Measurements from ENCODE around the gene JKAMP.

The JKAMP gene

DNA sequence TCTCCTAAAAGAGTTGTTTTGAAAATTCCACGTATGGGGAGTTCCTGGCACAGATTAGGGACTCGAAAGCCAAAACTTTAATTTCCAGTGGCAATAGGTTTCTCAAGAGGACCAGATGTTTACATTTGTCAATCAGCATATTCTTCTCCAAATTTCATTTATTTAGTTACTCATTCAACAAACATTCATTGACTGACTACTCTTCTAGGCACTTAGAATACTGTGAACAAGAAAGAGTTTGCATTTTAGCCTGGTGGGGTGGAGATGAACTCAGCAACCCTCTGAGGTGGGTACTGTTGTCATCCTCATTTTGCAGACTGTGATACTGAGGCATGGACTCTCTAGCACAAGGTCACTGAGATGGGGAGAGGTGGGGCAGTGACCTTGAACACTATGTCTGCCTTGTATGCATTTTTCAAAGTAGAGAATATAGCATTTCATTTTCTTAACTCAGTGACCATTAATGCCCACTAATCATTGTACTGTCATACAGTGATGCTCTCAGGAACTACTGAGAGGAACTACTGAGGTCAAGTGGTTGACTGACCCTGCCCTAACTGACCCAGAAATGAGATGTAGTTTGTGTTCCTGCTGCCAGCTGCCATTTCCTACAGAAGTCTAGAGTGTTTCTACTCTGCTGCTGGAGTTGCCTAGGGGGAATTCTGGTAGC is 2.3 kb upstream of the JKAMP start:
- FAIRE-seq = no peak

DNA sequence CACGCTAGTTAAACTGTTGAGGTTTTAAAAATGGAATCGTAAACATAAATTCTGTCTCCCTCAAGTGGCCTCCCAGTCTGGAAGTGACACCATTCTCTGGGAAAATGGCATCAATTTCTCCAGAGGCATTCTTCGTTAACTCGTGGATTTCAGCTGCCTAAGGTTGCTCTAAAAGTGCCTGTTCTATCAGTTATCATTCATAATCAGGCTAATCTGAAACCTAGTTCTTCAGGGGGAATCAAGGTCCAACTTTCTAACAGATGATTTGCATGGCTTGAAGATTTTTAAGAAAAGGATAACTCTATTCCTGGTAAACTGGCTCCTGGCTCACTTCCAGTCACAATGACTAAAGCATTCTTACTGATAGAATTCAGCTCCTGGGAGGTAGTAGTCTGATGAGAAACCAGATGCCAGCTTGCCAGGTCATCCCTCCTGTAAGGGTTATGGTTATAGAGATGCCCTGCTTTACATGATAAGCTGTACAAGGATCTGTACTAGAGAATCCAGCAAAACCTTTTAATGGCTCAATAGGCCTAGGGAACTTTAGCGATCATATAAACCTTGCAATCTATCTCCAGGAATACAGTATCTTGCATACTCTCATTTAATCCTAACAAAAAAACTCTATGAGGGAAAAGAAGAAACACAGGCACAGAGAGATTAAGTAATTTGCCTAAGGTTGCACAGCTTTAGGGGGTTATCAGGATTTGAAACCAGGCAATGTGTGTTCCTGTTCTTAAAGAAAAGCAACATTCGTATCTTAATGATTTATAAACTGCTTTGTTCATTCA is 1.6 kb upstream of the JKAMP start:
- FAIRE-seq = no peak

GRCh38 chr14:59483363-59483762 is 954 bp upstream of the JKAMP start:
- no peak for FAIRE-seq

DNA sequence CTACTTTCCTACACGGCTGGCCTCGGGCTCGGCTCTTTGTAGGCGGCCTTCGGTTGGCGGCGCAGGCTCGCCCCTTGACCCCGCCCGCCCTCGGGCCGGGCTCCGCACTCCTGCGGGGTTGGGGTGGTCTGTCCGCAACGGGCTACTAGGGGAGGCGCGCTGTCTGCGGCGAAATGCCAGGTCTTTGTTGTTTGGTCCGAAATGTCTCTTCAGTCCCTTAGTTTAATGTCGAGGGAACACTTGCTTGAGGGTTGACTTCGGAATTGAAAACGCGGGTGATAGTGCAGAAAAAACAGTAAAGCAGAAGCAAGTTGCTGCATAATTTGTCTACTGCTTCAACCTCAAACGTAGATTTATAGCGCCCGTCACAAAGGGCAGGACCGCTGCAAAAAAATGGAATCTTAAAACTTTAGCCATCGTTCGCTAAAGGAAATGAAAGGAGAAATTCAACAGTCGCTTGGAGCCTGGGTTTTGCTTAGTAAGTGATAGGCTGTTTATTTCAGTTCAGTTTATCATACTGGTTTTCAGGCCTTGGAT is 390 bp downstream of the JKAMP start:
- no peak for FAIRE-seq

DNA sequence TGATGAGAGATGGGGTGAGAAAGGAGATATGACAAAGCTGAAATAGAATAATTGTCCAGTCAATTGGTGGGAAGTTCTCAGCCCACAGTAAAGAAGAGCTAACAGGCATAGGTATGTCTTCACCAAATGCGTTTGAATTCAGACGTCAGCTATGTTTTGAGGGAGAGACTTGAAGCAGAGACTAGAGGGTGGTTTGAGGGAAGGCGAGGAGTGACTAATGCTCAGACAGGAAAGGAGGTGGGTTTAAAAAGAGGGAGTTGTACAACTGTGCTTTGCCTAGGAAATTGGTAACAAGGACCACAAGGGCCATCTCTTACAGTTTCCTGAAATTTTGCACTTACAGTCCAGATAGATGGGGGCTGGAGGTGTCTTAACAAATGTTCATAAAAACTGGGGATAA is 6.4 kb downstream of the JKAMP start:
- FAIRE-seq = no peak

DNA sequence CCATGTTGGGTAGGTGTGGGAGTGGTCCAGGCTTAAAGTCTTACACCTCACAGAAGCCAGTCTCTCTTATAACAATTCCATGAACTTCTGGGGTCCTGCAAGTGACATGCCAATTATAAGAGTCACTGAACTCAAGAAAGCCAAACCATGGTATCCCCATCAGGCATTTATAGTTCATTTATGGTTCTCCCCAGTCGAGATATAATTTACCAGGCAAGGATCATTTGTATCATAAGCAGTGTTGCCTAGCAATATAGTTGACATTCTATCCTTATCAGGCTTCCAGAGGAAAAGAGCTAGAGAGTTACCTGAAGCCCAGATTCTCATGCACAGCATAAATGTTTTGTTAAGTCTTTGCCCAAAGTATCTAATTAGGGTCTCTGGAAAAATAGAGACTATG is 8.1 kb downstream of the JKAMP start:
- no peak for FAIRE-seq

GRCh38 chr14:59500732-59501131 is 16.4 kb downstream of the JKAMP start:
- no peak for FAIRE-seq

DNA sequence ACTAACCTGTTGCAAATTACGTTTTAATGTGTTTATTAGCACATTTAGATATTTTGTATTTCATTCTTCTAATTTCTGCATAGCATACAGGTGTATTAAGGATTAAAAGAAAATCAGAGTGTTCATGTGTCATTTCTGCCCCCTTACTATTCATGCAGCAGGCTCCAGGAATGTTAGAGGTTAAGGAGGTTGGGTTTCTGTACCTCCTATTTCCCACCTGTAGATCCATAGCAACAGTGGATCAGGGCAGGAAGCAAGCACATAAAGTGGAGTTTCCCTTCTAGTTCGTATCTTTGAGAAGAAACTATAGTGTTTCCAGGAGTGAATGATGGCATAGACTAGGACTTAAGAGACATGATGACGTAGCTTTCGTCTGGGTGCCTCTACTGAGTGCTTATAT is 18.9 kb downstream of the JKAMP start:
- no peak for FAIRE-seq

DNA sequence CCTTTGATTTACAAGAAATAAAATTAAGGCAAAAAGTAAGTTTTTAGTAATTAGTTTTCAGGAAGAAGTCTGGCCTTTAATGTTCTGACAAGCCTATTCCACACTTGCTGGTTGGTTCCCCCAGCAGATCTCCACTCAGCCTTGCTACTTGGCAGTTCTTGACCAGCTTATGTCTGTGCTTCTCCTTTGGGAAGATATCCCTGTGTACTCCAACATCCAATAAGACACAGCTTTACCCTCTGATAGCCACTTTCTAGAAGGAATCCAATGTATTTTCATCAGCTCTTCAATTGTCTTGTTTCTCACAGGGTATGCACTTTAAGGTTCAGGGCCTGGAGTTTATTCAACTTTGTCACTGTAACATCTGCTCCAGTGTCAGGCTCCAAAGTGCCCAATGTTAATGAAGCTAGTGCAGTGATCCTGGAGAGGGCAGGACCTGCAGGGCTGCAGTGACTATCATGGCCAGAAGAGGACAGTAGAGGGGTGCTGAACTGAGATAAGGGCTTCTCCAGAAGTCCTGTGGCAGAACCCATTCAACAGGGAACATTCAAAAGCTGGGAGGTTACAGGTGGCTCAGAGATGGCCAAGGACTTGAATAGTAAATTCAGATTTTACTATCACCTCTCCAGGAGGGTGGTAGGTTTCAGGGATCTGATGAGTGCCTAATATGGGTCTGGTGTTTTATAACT is 22.9 kb downstream of the JKAMP start:
- no peak for FAIRE-seq

- FAIRE-seq = no peak
Measured at GRCh38 chr14:59507752-59508103, 23.4 kb downstream of the JKAMP start.

- FAIRE-seq = no peak
Measured at GRCh38 chr14:59509101-59509500, 24.8 kb downstream of the JKAMP start.

- no peak for FAIRE-seq
Measured at GRCh38 chr14:59510001-59510400, 25.7 kb downstream of the JKAMP start.

- no peak for FAIRE-seq
Measured at GRCh38 chr14:59510966-59511365, 26.6 kb downstream of the JKAMP start.

- no peak for FAIRE-seq
Measured at GRCh38 chr14:59511916-59512575, 27.7 kb downstream of the JKAMP start.

GRCh38 chr14:59520224-59520623 is 35.9 kb downstream of the JKAMP start:
- no peak for FAIRE-seq

- no peak for FAIRE-seq
Measured at GRCh38 chr14:59529189-59529588, 44.9 kb downstream of the JKAMP start.

GRCh38 chr14:59530349-59530748 is 46.0 kb downstream of the JKAMP start:
- no peak for FAIRE-seq

- FAIRE-seq = no peak
Measured at GRCh38 chr14:59532419-59532818, 48.1 kb downstream of the JKAMP start.

GRCh38 chr14:59534361-59534987 is 50.2 kb downstream of the JKAMP start:
- FAIRE-seq = no peak

DNA sequence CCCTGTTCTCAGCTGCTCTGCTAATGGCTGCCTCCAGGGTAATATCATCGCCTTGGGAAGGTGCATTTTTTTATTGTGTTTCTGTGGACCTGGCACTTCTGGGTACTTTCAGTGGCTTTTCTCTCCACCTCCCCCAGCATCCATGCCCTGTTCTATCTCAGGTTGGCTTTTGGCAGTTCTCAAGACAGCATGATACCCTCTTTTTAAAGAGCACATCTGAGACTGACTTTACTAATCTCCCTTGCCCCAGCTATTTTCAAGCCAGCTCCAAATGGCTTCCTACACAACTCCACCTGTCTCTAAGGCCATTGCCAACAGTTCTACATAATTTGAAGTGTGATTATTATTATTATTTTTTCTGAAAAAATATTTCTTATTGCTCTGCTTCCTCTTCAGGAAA is 53.2 kb downstream of the JKAMP start:
- no peak for FAIRE-seq

- FAIRE-seq = no peak
Measured at GRCh38 chr14:59538936-59539335, 54.6 kb downstream of the JKAMP start.

- FAIRE-seq = no peak
Measured at GRCh38 chr14:59540852-59541251, 56.5 kb downstream of the JKAMP start.

GRCh38 chr14:59541731-59542130 is 57.4 kb downstream of the JKAMP start:
- FAIRE-seq = no peak

Data from islet of Langerhans (tissue), 1 donor.